T-helper 17 cell (primary cell): ENCODE results near the gene MAP7. TPM values are rescaled to one million over a fixed set of nuclear protein-coding genes. Genes with fewer than 3 reads are reported as not detected.
"Not testable (repeated sequence)": the region's sequence is repeated elsewhere in the genome, so short reads cannot be mapped to it uniquely, and the experiment has no call there.

Source experiments
- ATAC-seq: fragments of 150-1000 bp; cut with Tn5 transposase; 2 replicates; pipeline ENCODE4 v1.10.0; 2021; ENCODE audit warnings: mild to moderate bottlenecking, moderate library complexity
- DNase-seq, 3 donors: peaks; one replicate each; pipeline versions ENCODE4 v3.0.0 to v3.0.0-alpha.2; 2020 to 2021
- H3K9me3 ChIP-seq: one replicate; pipeline ENCODE4 v1.7.0; 2013; ENCODE audit warnings: low read length, mild to moderate bottlenecking; ENCODE audit not compliant: control insufficient read depth, poor library complexity, severe bottlenecking
- H3K27ac Mint-ChIP-seq: one replicate; pipeline ENCODE4 v1.8.0; 2022; ENCODE audit warnings: mild to moderate bottlenecking, moderate library complexity, mixed read lengths
- H3K27me3 Mint-ChIP-seq: one replicate; pipeline ENCODE4 v1.8.0; 2022; ENCODE audit warnings: mixed read lengths
- H3K36me3 Mint-ChIP-seq: one replicate; pipeline ENCODE4 v1.8.0; 2022; ENCODE audit warnings: low read depth, mixed read lengths
- H3K4me1 Mint-ChIP-seq: one replicate; pipeline ENCODE4 v1.8.0; 2022; ENCODE audit warnings: mild to moderate bottlenecking, mixed read lengths
- H3K4me3 Mint-ChIP-seq: one replicate; pipeline ENCODE4 v1.8.0; 2022; ENCODE audit warnings: mild to moderate bottlenecking, moderate library complexity, mixed read lengths
- total RNA-seq, 4 donors: library from RNA in 2 of 4; stranded (reverse) in 2 of 4; gene quantifications; one replicate each; pipeline ENCODE4 v1.2.3 and lab custom pipeline; 2022 to 2026

The MAP7 gene
- total RNA-seq, 2 donors from 2014 or later = 0.26 to 0.27 TPM

DNA sequence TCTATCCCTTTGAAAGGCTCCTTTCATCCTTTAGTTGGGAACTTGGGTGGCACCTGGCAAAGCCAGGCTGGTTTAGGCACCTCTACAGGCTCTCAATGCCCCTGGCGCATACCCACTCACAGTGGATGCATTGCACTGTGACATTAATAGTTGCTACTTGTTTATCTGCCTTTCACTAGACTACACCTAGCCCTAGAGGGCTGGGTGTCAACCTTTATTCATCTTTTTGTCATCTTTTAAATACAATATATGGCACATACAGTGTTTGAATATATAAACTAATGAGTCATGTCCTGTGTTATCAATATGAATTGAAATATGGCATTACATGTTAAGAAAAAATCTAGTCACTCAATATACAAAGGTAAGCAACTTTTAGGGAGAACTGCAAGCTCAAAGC, 140.6 kb downstream of the MAP7 start:
- Mint-ChIP-seq H3K4me3 (no peak overlapping the region), H3K4me1 (no peaks in the 10 kb centered on the region), H3K27ac (no peak overlapping the region), H3K36me3 (peaks cover 3% of the 10 kb centered on the region), H3K27me3 (peaks cover 44% of the 10 kb centered on the region)
- DNase-seq = no peak
- no peak for ATAC-seq
- no peaks in the 10 kb centered on the region for H3K9me3 ChIP-seq

DNA sequence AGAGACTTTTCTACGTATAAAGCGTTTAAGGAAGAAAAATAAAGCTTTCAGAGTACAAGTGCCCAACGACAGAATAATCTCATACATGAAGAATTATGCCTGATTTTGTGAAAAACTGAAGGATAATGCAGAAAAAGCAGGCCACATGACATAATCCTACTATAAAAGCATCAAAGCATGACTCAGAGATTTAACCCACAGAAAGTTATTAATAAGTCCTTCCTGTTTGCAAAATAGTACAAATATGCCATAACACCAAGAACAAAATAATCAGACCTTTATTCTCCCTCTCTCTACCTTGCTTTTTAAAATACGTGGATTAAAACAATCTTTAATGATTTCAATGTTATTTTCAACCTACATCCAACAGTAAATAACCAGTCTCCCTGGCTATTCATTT, 142.0 kb downstream of the MAP7 start:
- H3K4me3 Mint-ChIP-seq = no peak overlapping the region
- no peaks in the 10 kb centered on the region for H3K4me1 Mint-ChIP-seq
- no peaks in the 10 kb centered on the region for H3K9me3 ChIP-seq
- H3K27me3 Mint-ChIP-seq = peaks cover 44% of the 10 kb centered on the region
- H3K27ac Mint-ChIP-seq = no peak overlapping the region
- DNase-seq = no peak
- peaks cover 3% of the 10 kb centered on the region for H3K36me3 Mint-ChIP-seq
- no peak for ATAC-seq

DNA sequence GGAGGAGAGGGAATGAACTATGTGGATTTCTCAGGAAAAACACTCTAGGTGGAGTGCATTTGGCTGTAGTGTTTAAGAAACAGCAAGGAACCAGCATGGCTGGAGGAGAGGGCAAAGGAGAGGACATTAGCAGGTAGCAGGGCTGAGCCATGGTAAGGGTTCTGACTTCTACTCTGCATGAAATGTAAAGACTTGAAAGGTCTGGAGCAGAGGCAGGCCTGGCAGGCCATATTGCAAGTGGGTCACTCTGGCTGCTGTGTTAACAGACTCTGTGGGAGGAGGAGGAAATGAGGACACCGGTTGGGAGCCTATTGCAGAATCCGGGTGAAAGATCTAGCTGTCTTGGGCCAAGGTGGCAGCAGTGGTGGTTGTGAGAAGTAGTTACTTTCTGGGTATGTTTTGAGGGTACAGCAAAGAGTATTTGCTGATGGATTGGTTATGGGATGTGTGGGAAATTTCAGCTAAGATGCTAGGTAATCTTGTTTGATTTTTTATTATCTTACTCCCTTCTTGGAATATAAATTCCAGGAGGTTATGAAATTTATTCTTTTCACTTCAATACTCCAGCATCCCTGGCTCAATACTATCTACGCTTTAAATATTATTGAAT, 144.7 kb downstream of the MAP7 start:
- no peaks in the 10 kb centered on the region for H3K9me3 ChIP-seq
- Mint-ChIP-seq H3K27me3 (peaks cover 44% of the 10 kb centered on the region), H3K36me3 (peaks cover 3% of the 10 kb centered on the region), H3K27ac (no peak overlapping the region), H3K4me1 (no peaks in the 10 kb centered on the region), H3K4me3 (no peak overlapping the region)
- ATAC-seq (no peak), DNase-seq (no peak)

DNA sequence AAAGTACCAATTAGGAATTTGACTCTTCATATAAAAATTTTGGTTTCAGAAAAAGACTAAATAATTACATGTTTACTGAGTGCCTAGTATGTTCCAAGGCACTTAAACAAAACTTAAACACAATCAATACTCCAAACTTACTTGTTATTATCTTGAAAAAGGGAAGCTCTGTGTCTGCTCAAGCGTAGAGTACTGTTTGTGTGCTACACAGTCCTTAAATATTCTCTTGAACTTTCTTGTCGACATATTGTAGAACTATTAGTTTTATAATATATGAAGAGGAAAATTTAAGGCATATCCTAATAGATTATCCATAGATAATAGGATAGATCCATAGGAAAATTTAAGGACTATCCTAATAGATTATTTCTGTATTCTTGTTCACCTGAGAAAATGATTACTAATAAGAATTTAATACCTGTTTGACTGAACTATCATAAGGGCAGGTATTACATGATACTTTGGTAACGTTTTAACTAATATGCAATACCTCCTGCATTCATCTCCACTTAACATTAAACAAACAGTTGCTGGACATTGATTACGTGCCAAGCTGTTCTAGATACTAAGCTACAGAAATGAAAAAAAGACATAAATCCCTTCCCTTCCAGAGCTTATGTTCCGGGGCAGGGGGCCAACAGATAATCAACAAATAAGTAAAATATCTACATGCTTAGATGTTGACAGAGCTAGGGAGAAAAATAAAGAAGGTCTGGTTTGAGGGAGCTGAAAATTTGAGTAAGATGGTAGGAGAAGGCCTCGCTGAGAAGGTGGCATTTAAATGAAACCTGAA, 145.4 kb downstream of the MAP7 start:
- DNase-seq (no peak), ATAC-seq (no peak)
- no peak overlapping the region for H3K4me3 Mint-ChIP-seq
- H3K36me3 Mint-ChIP-seq = peaks cover 3% of the 10 kb centered on the region
- H3K9me3 ChIP-seq = no peaks in the 10 kb centered on the region
- H3K4me1 Mint-ChIP-seq = no peaks in the 10 kb centered on the region
- no peak overlapping the region for H3K27ac Mint-ChIP-seq
- peaks cover 38% of the 10 kb centered on the region for H3K27me3 Mint-ChIP-seq

DNA sequence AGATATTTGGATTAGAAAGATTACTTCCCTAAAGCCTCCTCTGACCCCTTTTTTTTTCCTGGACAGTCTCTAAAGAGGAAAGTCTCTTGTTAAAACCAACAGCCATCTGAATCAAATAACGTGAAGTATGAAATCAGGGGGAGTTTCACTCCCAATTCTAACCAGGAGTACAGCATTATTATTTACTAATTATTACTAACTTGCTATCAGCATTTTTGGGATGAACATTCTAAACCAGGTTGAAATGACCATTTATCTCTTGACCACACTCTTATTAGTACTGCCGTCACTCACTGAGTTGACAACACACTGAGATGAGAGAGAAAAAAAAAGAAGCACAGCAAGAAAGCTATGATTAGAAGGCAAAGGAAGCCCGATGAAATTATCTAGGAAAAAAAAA, 146.2 kb downstream of the MAP7 start:
- no peaks in the 10 kb centered on the region for H3K9me3 ChIP-seq
- Mint-ChIP-seq H3K27me3 (peaks cover 34% of the 10 kb centered on the region), H3K27ac (no peak overlapping the region), H3K4me1 (no peaks in the 10 kb centered on the region), H3K4me3 (no peak overlapping the region), H3K36me3 (peaks cover 3% of the 10 kb centered on the region)
- ATAC-seq (no peak), DNase-seq (no peak)

DNA sequence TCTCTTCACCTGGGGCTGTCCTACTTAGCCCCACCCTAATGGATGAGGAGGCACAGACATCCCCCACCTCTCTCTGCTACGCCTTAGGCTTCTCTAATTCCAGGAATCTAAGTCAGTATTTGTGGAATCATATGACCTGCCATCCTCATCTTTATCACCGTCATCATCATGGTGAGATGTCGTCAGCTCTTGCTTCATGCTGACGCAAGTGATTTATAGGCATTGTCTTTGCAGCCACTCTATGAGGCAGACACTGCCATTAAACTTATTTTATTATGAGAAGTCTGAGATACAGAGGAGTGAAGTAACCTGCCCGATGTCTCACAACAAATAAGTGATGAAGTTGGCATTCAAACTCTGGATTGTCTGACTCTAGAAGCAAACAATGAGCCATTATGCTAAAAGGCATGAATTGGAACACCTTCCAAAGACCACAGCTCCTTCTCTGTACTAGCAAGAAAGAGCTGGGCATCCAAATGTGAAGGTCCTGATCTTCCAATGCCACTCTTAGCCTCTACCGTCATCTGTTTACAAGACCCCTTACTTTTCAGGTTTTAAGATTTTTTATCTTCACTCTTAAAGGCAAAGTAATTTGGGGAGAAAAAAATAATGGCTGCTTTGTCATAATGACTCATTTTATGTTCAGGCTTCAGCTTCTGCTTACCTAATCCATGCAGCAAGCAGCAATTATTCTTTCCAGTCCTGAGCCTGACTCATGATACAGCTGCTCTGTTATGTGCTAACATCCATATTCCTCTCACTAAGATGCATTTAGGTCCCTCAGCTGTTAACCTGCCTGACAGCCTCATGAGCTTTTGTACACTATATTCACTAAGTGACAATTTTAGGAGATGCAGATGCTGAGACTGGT, 146.9 kb downstream of the MAP7 start:
- no peak overlapping the region for H3K4me3 Mint-ChIP-seq
- peaks cover 39% of the 10 kb centered on the region for H3K27me3 Mint-ChIP-seq
- no peaks in the 10 kb centered on the region for H3K9me3 ChIP-seq
- no peak overlapping the region for H3K27ac Mint-ChIP-seq
- ATAC-seq = no peak
- no peaks in the 10 kb centered on the region for H3K4me1 Mint-ChIP-seq
- DNase-seq = no peak
- peaks cover 3% of the 10 kb centered on the region for H3K36me3 Mint-ChIP-seq

DNA sequence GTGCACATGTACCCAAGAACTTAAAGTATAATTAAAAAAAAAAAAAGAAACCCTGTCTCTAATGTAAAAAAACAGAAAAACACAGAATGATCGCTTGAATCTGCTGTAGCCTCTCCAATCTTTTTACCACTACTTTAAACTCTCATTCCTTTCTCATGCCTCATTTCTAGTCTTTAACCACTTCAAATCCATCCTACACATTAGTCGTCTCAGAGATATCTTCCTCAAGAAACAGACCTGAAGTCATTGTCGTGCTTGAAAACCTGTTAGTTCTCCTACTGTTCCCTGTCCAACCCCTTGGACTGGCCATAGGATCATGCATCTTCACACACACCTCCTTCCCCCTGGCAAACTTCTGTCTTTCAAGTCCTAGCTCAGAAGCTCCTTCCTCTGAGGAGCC, 148.5 kb downstream of the MAP7 start:
- Mint-ChIP-seq H3K27me3 (peaks cover 27% of the 10 kb centered on the region), H3K4me1 (no peaks in the 10 kb centered on the region), H3K4me3 (no peak overlapping the region), H3K27ac (no peak overlapping the region), H3K36me3 (peaks cover 3% of the 10 kb centered on the region)
- ATAC-seq (no peak), DNase-seq (no peak)
- no peaks in the 10 kb centered on the region for H3K9me3 ChIP-seq

DNA sequence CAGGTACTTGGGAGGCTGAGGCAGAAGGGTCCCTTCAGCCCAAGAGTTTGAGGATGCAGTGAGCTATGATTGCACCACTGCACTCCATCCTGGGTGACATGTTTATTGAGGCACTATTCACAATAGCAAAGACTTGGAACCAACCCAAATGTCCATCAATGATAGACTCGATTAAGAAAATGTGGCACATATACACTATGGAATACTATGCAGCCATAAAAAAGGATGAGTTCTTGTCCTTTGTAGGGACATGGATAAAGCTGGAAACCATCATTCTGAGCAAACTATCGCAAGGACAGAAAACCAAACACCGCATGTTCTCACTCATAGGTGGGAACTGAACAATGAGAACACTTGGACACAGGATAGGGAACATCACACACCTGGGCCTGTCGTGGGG, 149.0 kb downstream of the MAP7 start:
- ATAC-seq, H3K4me1 Mint-ChIP-seq, DNase-seq, H3K27ac Mint-ChIP-seq, H3K36me3 Mint-ChIP-seq, H3K4me3 Mint-ChIP-seq, H3K9me3 ChIP-seq: not testable (repeated sequence)
- peaks cover 22% of the 10 kb centered on the region for H3K27me3 Mint-ChIP-seq

DNA sequence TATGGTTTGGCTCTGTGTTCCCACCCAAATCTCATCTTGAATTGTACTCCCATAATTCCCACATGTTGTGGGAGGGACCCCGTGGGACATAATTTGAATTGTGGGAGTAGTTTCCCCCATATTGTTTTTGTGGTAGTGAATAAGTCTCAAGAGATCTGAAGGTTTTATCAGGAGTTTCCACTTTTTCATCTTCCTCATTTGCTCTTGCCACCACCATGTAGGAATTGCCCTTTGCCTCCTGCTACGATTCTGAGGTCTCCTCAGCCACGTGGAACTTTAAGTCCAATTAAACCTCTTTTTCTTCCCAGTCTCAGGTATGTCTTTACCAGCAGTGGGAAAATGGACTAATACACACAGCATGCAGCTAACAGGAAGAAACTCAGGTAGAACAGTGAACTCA, 151.8 kb downstream of the MAP7 start:
- Mint-ChIP-seq H3K27ac (no peak overlapping the region), H3K27me3 (peaks cover 8% of the 10 kb centered on the region), H3K4me3 (no peak overlapping the region), H3K4me1 (no peaks in the 10 kb centered on the region), H3K36me3 (no peaks in the 10 kb centered on the region)
- no peak for DNase-seq
- ATAC-seq = no peak
- H3K9me3 ChIP-seq = no peaks in the 10 kb centered on the region

DNA sequence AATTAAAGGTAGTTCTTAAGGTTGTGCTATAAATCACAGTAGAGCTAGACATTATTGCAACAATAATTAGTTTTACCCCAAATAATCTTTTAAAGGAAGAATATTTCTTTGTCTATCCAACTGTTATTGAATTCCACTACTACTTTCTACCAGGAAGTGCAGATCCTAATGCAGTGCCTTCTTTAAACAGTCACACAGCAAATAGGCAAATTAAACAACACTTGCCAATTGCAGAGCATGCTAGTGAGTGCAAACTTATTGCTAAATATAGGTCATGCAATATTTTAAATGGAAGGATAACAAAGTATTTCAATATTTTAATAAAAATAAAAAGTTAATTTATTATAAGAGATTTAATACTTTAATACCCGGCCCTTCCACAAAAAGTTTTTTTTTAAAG, 153.3 kb downstream of the MAP7 start:
- ATAC-seq = no peak
- DNase-seq = no peak
- no peaks in the 10 kb centered on the region for H3K36me3 Mint-ChIP-seq
- H3K27ac Mint-ChIP-seq = no peak overlapping the region
- H3K4me3 Mint-ChIP-seq = no peak overlapping the region
- no peaks in the 10 kb centered on the region for H3K4me1 Mint-ChIP-seq
- no peaks in the 10 kb centered on the region for H3K9me3 ChIP-seq
- H3K27me3 Mint-ChIP-seq = peaks cover 8% of the 10 kb centered on the region

DNA sequence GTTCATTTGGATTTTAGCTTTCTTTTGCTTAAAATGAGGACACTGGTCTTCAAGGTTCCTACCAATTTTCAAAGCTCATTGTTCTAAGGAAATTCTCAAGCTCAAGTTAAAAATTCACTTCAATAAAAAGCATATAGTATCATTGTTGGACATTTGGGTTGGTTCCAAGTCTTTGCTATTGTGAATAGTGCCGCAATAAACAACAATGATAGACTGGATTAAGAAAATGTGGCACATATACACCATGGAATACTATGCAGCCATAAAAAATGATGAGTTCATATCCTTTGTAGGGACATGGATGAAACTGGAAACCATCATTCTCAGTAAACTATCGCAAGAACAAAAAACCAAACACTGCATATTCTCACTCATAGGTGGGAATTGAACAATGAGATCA, 159.3 kb downstream of the MAP7 start:
- H3K4me1 Mint-ChIP-seq, H3K27ac Mint-ChIP-seq, DNase-seq, ATAC-seq, H3K27me3 Mint-ChIP-seq, H3K36me3 Mint-ChIP-seq, H3K4me3 Mint-ChIP-seq, H3K9me3 ChIP-seq: not testable (repeated sequence)

DNA sequence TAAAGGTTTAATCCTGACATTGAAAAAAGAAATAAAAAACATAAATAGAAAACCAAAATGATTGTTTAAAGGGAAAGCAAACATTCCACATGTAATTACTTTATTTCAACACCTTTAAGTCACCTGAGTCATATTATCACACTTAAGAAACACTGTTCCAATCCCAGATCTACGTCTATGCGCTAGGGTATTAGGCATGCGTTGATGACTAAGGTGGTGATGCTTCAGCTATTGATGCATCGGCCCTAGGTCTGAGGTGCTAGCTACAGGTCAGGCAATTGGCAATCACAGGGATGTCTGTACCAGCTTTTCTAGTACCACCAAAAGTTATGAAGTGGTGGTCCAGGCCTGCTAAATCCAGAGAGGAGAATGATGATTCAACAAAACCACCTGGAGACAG, 162.9 kb downstream of the MAP7 start:
- Mint-ChIP-seq H3K27me3 (peaks cover 9% of the 10 kb centered on the region), H3K36me3 (no peaks in the 10 kb centered on the region), H3K27ac (no peak overlapping the region), H3K4me1 (no peaks in the 10 kb centered on the region), H3K4me3 (no peak overlapping the region)
- no peak for DNase-seq
- no peaks in the 10 kb centered on the region for H3K9me3 ChIP-seq
- ATAC-seq = no peak

DNA sequence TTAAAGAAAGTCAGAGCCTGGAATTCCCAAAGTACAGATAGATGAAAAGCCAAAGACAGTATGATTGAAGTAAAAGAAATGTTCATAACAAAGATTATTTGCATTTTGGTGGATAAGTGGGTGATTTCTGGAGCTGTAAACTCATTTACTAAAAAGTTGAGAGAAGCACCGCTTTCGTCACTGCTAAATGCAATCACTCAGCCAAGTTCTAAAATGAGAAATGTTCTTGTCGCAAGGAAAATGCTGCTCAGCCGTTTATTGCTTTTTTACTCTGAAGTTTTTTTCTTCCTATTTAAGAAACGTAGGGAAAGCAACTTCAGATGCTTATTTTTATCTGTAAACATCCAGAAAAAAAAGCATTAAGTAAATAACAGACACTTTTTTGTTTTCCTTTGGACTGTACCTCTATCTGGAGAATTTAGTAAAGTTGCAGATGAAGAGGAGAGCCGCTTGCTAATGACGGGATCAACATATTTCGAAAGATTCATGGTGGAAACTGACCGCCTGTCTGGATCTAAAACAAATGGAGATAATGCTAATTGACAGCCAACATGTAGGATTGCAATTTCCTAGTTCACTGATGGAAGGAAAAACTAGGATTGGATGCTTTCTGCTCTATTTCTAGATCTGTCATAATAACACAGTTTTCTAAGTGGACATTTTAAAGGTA, 166.8 kb downstream of the MAP7 start:
- Mint-ChIP-seq H3K4me1 (no peaks in the 10 kb centered on the region), H3K36me3 (no peaks in the 10 kb centered on the region), H3K27ac (no peak overlapping the region), H3K27me3 (peaks cover 9% of the 10 kb centered on the region), H3K4me3 (no peak overlapping the region)
- ATAC-seq = no peak
- DNase-seq = no peak
- no peaks in the 10 kb centered on the region for H3K9me3 ChIP-seq
